ENCODE measurements around the gene BTBD16.

- TF ChIP-seq CTCF (IDR thresholded peaks at IDR 0.05; ENCODE audit: extremely low read depth in 1 of 2, insufficient read depth in 1 of 2, low read depth in 1 of 2, low read length in 2 of 2) (no peak), MYC (IDR thresholded peaks at IDR 0.05; ENCODE audit: low read depth, low read length) (no peak), POLR2A (IDR thresholded peaks at IDR 0.05; ENCODE audit: low read depth, low read length) (no peak), EZH2 (IDR thresholded peaks at IDR 0.05; ENCODE audit: borderline replicate concordance, low read depth, low read length, severe bottlenecking) (no peak), JUN (IDR thresholded peaks at IDR 0.05; ENCODE audit: borderline replicate concordance, insufficient read depth, insufficient read length, low read depth) (no peak)
Observed at GRCh38 chr10:122280156-122280555, 9.1 kb downstream of the BTBD16 start.
